ENCODE results near the gene MLLT6. TPM values are rescaled to one million over a fixed set of nuclear protein-coding genes. Genes with fewer than 3 reads are reported as not detected.

MLLT6 gene
- total and polyA plus RNA-seq, 2 of the 4 experiments (the other 2 are of a cell fraction) = 7.2 to 21.2 TPM

- Histone ChIP-seq H3K27me3 (ENCODE audit: control insufficient read depth, insufficient read depth, low read length) (no peaks in the 10 kb centered on the region), H3K4me2 (ENCODE audit: low read depth, low read length) (peak overlapping the region; percentile 81), H3K9ac (ENCODE audit: low read depth, low read length) (peak overlapping the region; percentile 70), H3K4me1 (ENCODE audit: control insufficient read depth, insufficient read depth, low read length) (peaks cover 12% of the 10 kb centered on the region), H3K36me3 (ENCODE audit: control insufficient read depth, insufficient read depth, low read length) (no peaks in the 10 kb centered on the region; the same call in 1 of the 2 replicates), H3K27ac (ENCODE audit: insufficient read depth, low read length) (peak overlapping the region; percentile 55), H3K79me1 (ENCODE audit: low read depth in 1 of 2, low read length in 2 of 2) (peaks cover 3 to 47% of the 10 kb centered on the region in 2 experiments; a peak in 3 of 4 replicates), H2BK20ac (ENCODE audit: low read depth, low read length) (no peak overlapping the region), H2AK5ac (ENCODE audit: low read depth, low read length) (peak overlapping the region; percentile 94), H2AK9ac (replicated peaks; ENCODE audit: low read depth, low read length, poor library complexity) (peak overlapping the region; percentile 99), H2AFZ (replicated peaks; ENCODE audit: low read length, poor library complexity) (peak overlapping the region; percentile 90), H3K56ac (ENCODE audit: extremely low read depth, insufficient read depth, low read length) (peak overlapping the region; percentile 52; the same call in 1 of the 2 replicates), H2BK15ac (ENCODE audit: low read depth, low read length) (no peak overlapping the region), H3K4ac (ENCODE audit: low read depth, low read length) (peak overlapping the region; percentile 92), H3K9me3 (ENCODE audit: control insufficient read depth, insufficient read depth, low read length) (no peaks in the 10 kb centered on the region), H4K8ac (ENCODE audit: low read depth in 2 of 2, low read length in 2 of 2) (peak overlapping the region; percentile 84 to 88), H3K23ac (ENCODE audit: low read depth, low read length) (peak overlapping the region; percentile 68; the same call in 1 of the 2 replicates), H3K18ac (ENCODE audit: low read depth, low read length) (no peak overlapping the region), H3K9me1 (ENCODE audit: insufficient read depth, low read length) (peaks cover 14% of the 10 kb centered on the region), H2BK120ac (ENCODE audit: low read depth, low read length) (peak overlapping the region; percentile 22; the same call in 1 of the 2 replicates), H3K14ac (replicated peaks; ENCODE audit: low read depth, low read length) (0 out of 2 replicates have a peak overlapping the region, but pooled peaks have one; percentile 60), H4K91ac (ENCODE audit: insufficient read depth, low read depth, low read length) (peak overlapping the region; percentile 68; the same call in 1 of the 2 replicates), H2BK5ac (ENCODE audit: low read depth, low read length, poor library complexity, severe bottlenecking) (peak overlapping the region; percentile 33), H3K4me3 (ENCODE audit: insufficient read depth, low read depth, low read length) (peak overlapping the region; percentile 91), H4K5ac (ENCODE audit: low read depth, low read length) (peak overlapping the region; percentile 28; the same call in 1 of the 2 replicates), H4K20me1 (ENCODE audit: insufficient read depth, low read length) (peaks cover 40% of the 10 kb centered on the region)
- ChIA-PET POLR2A (ENCODE audit: unreplicated experiment) (no interaction called here), CTCF (no interaction called here)
- DNase-seq (no peak), ATAC-seq (ENCODE audit: low read depth) (no peak)
- dilution Hi-C loops (cut with HindIII; ENCODE audit: low sequenced_read_pairs, unreplicated experiment) (no loop called here), intact Hi-C loops (cut with micrococcal nuclease) (no loop called here), in situ Hi-C loops (cut with MboI; ENCODE audit: low sequenced_read_pairs) (no loop called here)
- WGBS, 2 experiments (ENCODE audit: extremely low coverage in 2 of 2, insufficient read length in 1 of 2) = 0% methylated on average over 5 of the region's 32 CpGs; no CpG with 5 or more reads in 1 of the 2 experiments
- TF ChIP-seq CEBPB (IDR thresholded peaks at IDR 0.05; ENCODE audit: low read depth, low read length) (no peak), RCOR1 (IDR thresholded peaks at IDR 0.05; ENCODE audit: insufficient replicate concordance, low read length) (no peak), MAZ (IDR thresholded peaks at IDR 0.05; ENCODE audit: borderline replicate concordance, low read depth, low read length) (no peak), USF2 (IDR thresholded peaks at IDR 0.05; ENCODE audit: low read depth, low read length) (no peak), CHD1 (IDR thresholded peaks at IDR 0.05; ENCODE audit: low read depth, low read length) (no peak), POLR2A (IDR thresholded peaks at IDR 0.05; ENCODE audit: low read depth, low read length) (no peak), BHLHE40 (IDR thresholded peaks at IDR 0.05; ENCODE audit: low read depth, low read length) (no peak), NFE2L2 (IDR thresholded peaks at IDR 0.05; ENCODE audit: low read depth, low read length) (no peak), RFX5 (IDR thresholded peaks at IDR 0.05; ENCODE audit: low read depth, low read length) (no peak), SMC3 (IDR thresholded peaks at IDR 0.05; ENCODE audit: low read depth, low read length) (no peak), MXI1 (IDR thresholded peaks at IDR 0.05; ENCODE audit: borderline replicate concordance, low read depth, low read length) (no peak), MAFK (IDR thresholded peaks at IDR 0.05; ENCODE audit: low read depth, low read length) (no peak), RAD21 (IDR thresholded peaks at IDR 0.05; ENCODE audit: low read length) (no peak), FOS (IDR thresholded peaks at IDR 0.05; ENCODE audit: low read depth, low read length) (no peak)
- TF ChIP-seq, protein P1, sequence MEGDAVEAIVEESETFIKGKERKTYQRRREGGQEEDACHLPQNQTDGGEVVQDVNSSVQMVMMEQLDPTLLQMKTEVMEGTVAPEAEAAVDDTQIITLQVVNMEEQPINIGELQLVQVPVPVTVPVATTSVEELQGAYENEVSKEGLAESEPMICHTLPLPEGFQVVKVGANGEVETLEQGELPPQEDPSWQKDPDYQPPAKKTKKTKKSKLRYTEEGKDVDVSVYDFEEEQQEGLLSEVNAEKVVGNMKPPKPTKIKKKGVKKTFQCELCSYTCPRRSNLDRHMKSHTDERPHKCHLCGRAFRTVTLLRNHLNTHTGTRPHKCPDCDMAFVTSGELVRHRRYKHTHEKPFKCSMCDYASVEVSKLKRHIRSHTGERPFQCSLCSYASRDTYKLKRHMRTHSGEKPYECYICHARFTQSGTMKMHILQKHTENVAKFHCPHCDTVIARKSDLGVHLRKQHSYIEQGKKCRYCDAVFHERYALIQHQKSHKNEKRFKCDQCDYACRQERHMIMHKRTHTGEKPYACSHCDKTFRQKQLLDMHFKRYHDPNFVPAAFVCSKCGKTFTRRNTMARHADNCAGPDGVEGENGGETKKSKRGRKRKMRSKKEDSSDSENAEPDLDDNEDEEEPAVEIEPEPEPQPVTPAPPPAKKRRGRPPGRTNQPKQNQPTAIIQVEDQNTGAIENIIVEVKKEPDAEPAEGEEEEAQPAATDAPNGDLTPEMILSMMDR (conservative IDR thresholded peaks at IDR 0.05; ENCODE audit: low read depth, low read length) = no peak
- TF ChIP-seq, protein P2, sequence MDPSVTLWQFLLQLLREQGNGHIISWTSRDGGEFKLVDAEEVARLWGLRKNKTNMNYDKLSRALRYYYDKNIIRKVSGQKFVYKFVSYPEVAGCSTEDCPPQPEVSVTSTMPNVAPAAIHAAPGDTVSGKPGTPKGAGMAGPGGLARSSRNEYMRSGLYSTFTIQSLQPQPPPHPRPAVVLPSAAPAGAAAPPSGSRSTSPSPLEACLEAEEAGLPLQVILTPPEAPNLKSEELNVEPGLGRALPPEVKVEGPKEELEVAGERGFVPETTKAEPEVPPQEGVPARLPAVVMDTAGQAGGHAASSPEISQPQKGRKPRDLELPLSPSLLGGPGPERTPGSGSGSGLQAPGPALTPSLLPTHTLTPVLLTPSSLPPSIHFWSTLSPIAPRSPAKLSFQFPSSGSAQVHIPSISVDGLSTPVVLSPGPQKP (IDR thresholded peaks at IDR 0.05; ENCODE audit: borderline replicate concordance, low read depth, low read length) = no peak
- no TSS peak for BruUV-seq (replicated peaks)
Observed at GRCh38 chr17:38748892-38749222, 43.8 kb downstream of the MLLT6 start.
